Activated CD4-positive, CD25-positive, alpha-beta regulatory T cell (primary cell): Measurements from ENCODE around the gene TMPRSS11A.

Source experiments
- DNase-seq, 4 experiments: peaks; one replicate each; lab custom pipeline; 2025; lab: John Stamatoyannopoulos, UW

Gene TMPRSS11A

GRCh38 chr4:67963356-67963755, at the start of gene TMPRSS11A:
TMPRSS11A (minus strand) TSS chr4:67963493; CDS start chr4:67963393, 100 bp downstream.
- no peak for DNase-seq

- no peak for DNase-seq
Measured at GRCh38 chr4:68011684-68012083, 48.4 kb upstream of the TMPRSS11A start.

GRCh38 chr4:68002906-68003305, 39.6 kb upstream of the TMPRSS11A start:
- no peak for DNase-seq

GRCh38 chr4:67996127-67996526, 32.8 kb upstream of the TMPRSS11A start:
- no peak for DNase-seq

GRCh38 chr4:67988991-67989390, 25.7 kb upstream of the TMPRSS11A start:
- DNase-seq, result no peak

GRCh38 chr4:67983333-67983732, 20.0 kb upstream of the TMPRSS11A start:
- no peak for DNase-seq

- no peak for DNase-seq
Measured at GRCh38 chr4:67980512-67980911, 17.2 kb upstream of the TMPRSS11A start.

GRCh38 chr4:67973608-67974007, 10.3 kb upstream of the TMPRSS11A start:
- no peak for DNase-seq

- DNase-seq, result no peak
Measured at GRCh38 chr4:67954890-67955289, 8.4 kb downstream of the TMPRSS11A start.

GRCh38 chr4:67941074-67941473, 22.2 kb downstream of the TMPRSS11A start:
- DNase-seq, result no peak

- DNase-seq, result no peak
Measured at GRCh38 chr4:67940506-67940905, 22.8 kb downstream of the TMPRSS11A start.

- no peak for DNase-seq
Measured at GRCh38 chr4:67939195-67939594, 24.1 kb downstream of the TMPRSS11A start.

- no peak for DNase-seq
Measured at GRCh38 chr4:67935888-67936287, 27.4 kb downstream of the TMPRSS11A start.

- no peak for DNase-seq
Measured at GRCh38 chr4:67934628-67935027, 28.7 kb downstream of the TMPRSS11A start.

GRCh38 chr4:67933755-67934154, 29.5 kb downstream of the TMPRSS11A start:
- DNase-seq, result no peak

- DNase-seq, result no peak
Measured at GRCh38 chr4:67933038-67933437, 30.3 kb downstream of the TMPRSS11A start.

GRCh38 chr4:67931256-67931655, 32.0 kb downstream of the TMPRSS11A start:
- DNase-seq, result no peak

GRCh38 chr4:67929426-67929825, 33.9 kb downstream of the TMPRSS11A start:
- no peak for DNase-seq

GRCh38 chr4:67928546-67928945, 34.7 kb downstream of the TMPRSS11A start:
- DNase-seq, result no peak

- no peak for DNase-seq
Measured at GRCh38 chr4:67927251-67927650, 36.0 kb downstream of the TMPRSS11A start.

GRCh38 chr4:67926485-67926884, 36.8 kb downstream of the TMPRSS11A start:
- no peak for DNase-seq

GRCh38 chr4:67922697-67923096, 40.6 kb downstream of the TMPRSS11A start:
- no peak for DNase-seq

- DNase-seq, result no peak
Measured at GRCh38 chr4:67918428-67918827, 44.9 kb downstream of the TMPRSS11A start.

- no peak for DNase-seq
Measured at GRCh38 chr4:67915400-67915966, 47.8 kb downstream of the TMPRSS11A start.

GRCh38 chr4:67912080-67912479, 51.2 kb downstream of the TMPRSS11A start:
- no peak for DNase-seq
